Psoas muscle (tissue), 8 donors: Measurements from ENCODE around the gene HSPB7. TPM values are rescaled to one million over a fixed set of nuclear protein-coding genes. Genes with fewer than 3 reads are reported as not detected.
A peak's percentile ranks its signal among the peaks of the same experiment; 100 is the strongest.
"Not testable (repeated sequence)": the region's sequence is repeated elsewhere in the genome, so short reads cannot be mapped to it uniquely, and the experiment has no call there.

ENCODE experiments used
- ATAC-seq, 4 donors: fragments of 200-7000 bp; cut with Tn5 transposase; one replicate each; pipeline ENCODE4 v1.9.1; 2020; ENCODE audit warnings: moderate library complexity in 3 of 4, mild to moderate bottlenecking in 2 of 4
- DNase-seq, 2 donors: peaks; one replicate each; pipeline ENCODE4 v3.0.0-alpha.2; 2020
- H3K27ac ChIP-seq: fragments of 200-600 bp; one replicate; pipeline ENCODE4 v1.8.0; 2022
- H3K27me3 ChIP-seq, 3 donors: fragments of 200-600 bp in 1 of 3; one replicate each; pipeline versions ENCODE4 v1.6.1 to v1.8.0; 2013 to 2022; ENCODE audit warnings: low read length in 2 of 3, mild to moderate bottlenecking in 2 of 3, moderate library complexity in 1 of 3; ENCODE audit not compliant: insufficient read depth in 3 of 3
- H3K36me3 ChIP-seq, 2 donors: fragments of 200-600 bp in 1 of 2; one replicate each; pipeline versions ENCODE4 v1.6.1 to v1.8.0; 2013 to 2022; ENCODE audit warnings: low read depth in 1 of 2, mild to moderate bottlenecking in 1 of 2, moderate library complexity in 1 of 2; ENCODE audit not compliant: insufficient read depth in 1 of 2
- H3K4me1 ChIP-seq: fragments of 200-600 bp; one replicate; pipeline ENCODE4 v1.8.0; 2022
- H3K4me3 ChIP-seq: fragments of 200-600 bp; one replicate; pipeline ENCODE4 v1.8.0; 2022; ENCODE audit warnings: mild to moderate bottlenecking
- H3K9me3 ChIP-seq: fragments of 200-600 bp; one replicate; pipeline ENCODE4 v1.8.0; 2022
- CTCF ChIP-seq: fragments of 200-600 bp; IDR thresholded peaks from one replicate; pipeline ENCODE4 v1.8.0; 2022; ENCODE audit warnings: antibody characterized with exemption
- WGBS, 3 donors: extraction: QIAGEN DNeasy Blood & Tissue Kit; methylation state at CpG; one replicate each; pipeline versions ENCODE4 v1.1.6 to v1.1.7; 2013; 5-methylcytosine and 5-hydroxymethylcytosine counted together
- intact Hi-C, 2 donors: fragments of 100-400 bp; cut with DNase I; formaldehyde crosslinking; loops; one replicate each; pipeline versions ENCODE4 v1.11.0 to v1.14.2; 2022
- polyA plus RNA-seq, 3 donors: library from polyadenylated mRNA; stranded (reverse); fragments of 200-250 nt; gene quantifications; one replicate each; pipeline ENCODE4 v1.2.3, GENCODE V29; 2013
- total RNA-seq, 4 donors: library from RNA; stranded (reverse); fragmentation: NEBNext Ultra II Directional in 2 of 4; extraction: Animal tissue kit (Norgen Biotek cat#: 25700) in 2 of 4; gene quantifications; one replicate each; pipeline versions ENCODE4 v1.2.1 to v1.2.4, GENCODE V29; 2021 to 2023
- donor health status: healthy with polysubstance abuse.
- donor health status: DM: no; HTN: no; CAD: no; lungs with moderate emphysema.
- donor health status: Bipolar disorder and iron deficiency.
- donor health status: healthy.
- donor health status: DM: yes; HTN: yes; CAD: no.
- donor health status: DM: no; HTN: no; CAD: no.
- donor health status: DM: no; HTN: no; CAD: no.
- donor health status: DM: yes; HTN: yes; CAD: no.

The HSPB7 gene
- total and polyA plus RNA-seq, 7 donors = 1,183 to 3,738 (median 2,156) TPM

- WGBS, 3 donors = 81 to 88% (median 86%) methylated on average over 7 of the region's 7 CpGs
- no peaks in the 10 kb centered on the region for H3K27me3 ChIP-seq
- no peaks in the 10 kb centered on the region for H3K36me3 ChIP-seq
- DNase-seq = no peak
- TF ChIP-seq CTCF = no peak
- intact Hi-C loops = loop anchor here in 1 of 2 donors (5.0 kb wide), 1 partner anchor 263 kb away; no protein-coding TSS in a partner anchor
- H3K4me1 ChIP-seq = no peaks in the 10 kb centered on the region
- no peak overlapping the region for H3K4me3 ChIP-seq
- ATAC-seq = peak in 1 of 4 donors; percentile 2
- no peak overlapping the region for H3K27ac ChIP-seq
- H3K9me3 ChIP-seq = no peaks in the 10 kb centered on the region
These were observed 37.0 kb upstream of the HSPB7 start for GRCh38 chr1:16054598-16055540.

GRCh38 chr1:16053781-16054502, 36.1 kb upstream of the HSPB7 start:
- Histone ChIP-seq H3K27me3 (no peaks in the 10 kb centered on the region), H3K36me3 (no peaks in the 10 kb centered on the region), H3K4me1 (peaks cover 2% of the 10 kb centered on the region), H3K9me3 (no peaks in the 10 kb centered on the region), H3K4me3 (no peak overlapping the region), H3K27ac (no peak overlapping the region)
- ATAC-seq (no peak), DNase-seq (no peak)
- no peak for TF ChIP-seq CTCF
- 65 to 81% (median 76%) methylated on average over 6 to 8 of the region's 8 CpGs for WGBS, 3 donors
- intact Hi-C loops = no loop called here

GRCh38 chr1:16051949-16052348, 34.1 kb upstream of the HSPB7 start:
- WGBS, 3 donors = 77 to 79% (median 78%) methylated on average over 11 to 12 of the region's 12 CpGs
- DNase-seq, H3K4me1 ChIP-seq, H3K4me3 ChIP-seq, H3K9me3 ChIP-seq, ATAC-seq, intact Hi-C loops, H3K36me3 ChIP-seq, H3K27me3 ChIP-seq, H3K27ac ChIP-seq: not testable (repeated sequence)

GRCh38 chr1:16051039-16051438, 33.2 kb upstream of the HSPB7 start:
- H3K27me3 ChIP-seq = no peaks in the 10 kb centered on the region
- H3K9me3 ChIP-seq = no peaks in the 10 kb centered on the region
- no peak overlapping the region for H3K27ac ChIP-seq
- H3K36me3 ChIP-seq = no peaks in the 10 kb centered on the region
- ATAC-seq = no peak
- peaks cover 7% of the 10 kb centered on the region for H3K4me1 ChIP-seq
- WGBS, 3 donors = 86 to 90% (median 87%) methylated on average over 3 of the region's 3 CpGs
- TF ChIP-seq CTCF = no peak
- DNase-seq = no peak
- intact Hi-C loops = no loop called here
- no peak overlapping the region for H3K4me3 ChIP-seq

GRCh38 chr1:16050328-16050727, 32.5 kb upstream of the HSPB7 start:
- intact Hi-C loops = no loop called here
- DNase-seq (no peak), ATAC-seq (no peak)
- Histone ChIP-seq H3K4me1 (peaks cover 7% of the 10 kb centered on the region), H3K4me3 (no peak overlapping the region), H3K9me3 (no peaks in the 10 kb centered on the region), H3K36me3 (no peaks in the 10 kb centered on the region), H3K27ac (no peak overlapping the region), H3K27me3 (no peaks in the 10 kb centered on the region)
- TF ChIP-seq CTCF = no peak
- 76 to 87% (median 83%) methylated on average over 7 of the region's 7 CpGs for WGBS, 3 donors
